Vagina (tissue), 2 donors: ENCODE measurements around the gene FCRLB.
"Not testable (repeated sequence)": the region's sequence is repeated elsewhere in the genome, so short reads cannot be mapped to it uniquely, and the experiment has no call there.

Experiments
- CTCF ChIP-seq, 3 experiments: fragments of 450-650 bp in 2 of 3; fragments of 200-600 bp in 1 of 3; sonication (generic) in 1 of 3; IDR thresholded peaks; one replicate each; pipeline ENCODE4 v1.5.1; 2017 to 2019; ENCODE audit warnings: antibody characterized with exemption in 3 of 3, mild to moderate bottlenecking in 2 of 3, moderate library complexity in 2 of 3
- POLR2AphosphoS5 ChIP-seq, 2 donors: sonication (generic); formaldehyde crosslinking; IDR thresholded peaks; one replicate each; pipeline ENCODE4 v1.9.0; 2017; ENCODE audit warnings: antibody characterized with exemption in 2 of 2, mild to moderate bottlenecking in 2 of 2, low read depth in 1 of 2; ENCODE audit not compliant: insufficient read depth in 1 of 2

- not testable (repeated sequence) for TF ChIP-seq POLR2AphosphoS5 (IDR thresholded peaks at IDR 0.05; ENCODE audit: insufficient read depth in 1 of 2, low read depth in 1 of 2); CTCF (IDR thresholded peaks at IDR 0.05)
Measured at GRCh38 chr1:161674908-161675307, 46.4 kb upstream of the FCRLB start.
